Karpas-422 (cell line): ENCODE measurements around the gene SGMS1. TPM values are rescaled to one million over a fixed set of nuclear protein-coding genes. Genes with fewer than 3 reads are reported as not detected.
"Not testable (repeated sequence)": the region's sequence is repeated elsewhere in the genome, so short reads cannot be mapped to it uniquely, and the experiment has no call there.

Experiments
- DNase-seq: peaks from one replicate; pipeline ENCODE4 v3.0.0-alpha.2; 2015
- H2AFZ ChIP-seq: fragments of 200-600 bp; sonication (generic); 2 replicates; pipeline ENCODE4 v1.6.1; 2014; ENCODE audit warnings: antibody characterized with exemption, low read length, mixed read lengths
- H3K27ac ChIP-seq: fragments of 200-600 bp; sonication (generic); 2 replicates; pipeline ENCODE4 v1.5.1; 2014; ENCODE audit warnings: mild to moderate bottlenecking, low read length, moderate library complexity
- H3K27me3 ChIP-seq: fragments of 200-600 bp; sonication (generic); 2 replicates; pipeline ENCODE4 v1.6.1; 2014; ENCODE audit warnings: low read length, mixed read lengths
- H3K36me3 ChIP-seq: fragments of 200-600 bp; sonication (generic); 2 replicates; pipeline ENCODE4 v1.6.1; 2014; ENCODE audit warnings: low read length, mixed read lengths; ENCODE audit not compliant: insufficient read depth
- H3K4me1 ChIP-seq: fragments of 200-600 bp; sonication (generic); 2 replicates; pipeline ENCODE4 v1.6.1; 2014; ENCODE audit warnings: mild to moderate bottlenecking, low read length, mixed read lengths
- H3K4me2 ChIP-seq: fragments of 200-600 bp; sonication (generic); 2 replicates; pipeline ENCODE4 v1.6.1; 2014; ENCODE audit warnings: low read length, low read depth, mild to moderate bottlenecking; ENCODE audit not compliant: poor library complexity, severe bottlenecking
- H3K4me3 ChIP-seq: fragments of 200-600 bp; sonication (generic); 2 replicates; pipeline ENCODE4 v1.5.1; 2014; ENCODE audit warnings: mild to moderate bottlenecking, antibody characterized with exemption, low read length, mixed read lengths
- H3K79me2 ChIP-seq: fragments of 200-600 bp; sonication (generic); 2 replicates; pipeline ENCODE4 v1.6.1; 2014; ENCODE audit warnings: mild to moderate bottlenecking, low read length, mixed read lengths
- H3K9ac ChIP-seq: fragments of 200-600 bp; sonication (generic); 2 replicates; pipeline ENCODE4 v1.6.0; 2014; ENCODE audit warnings: low read length
- H3K9me2 ChIP-seq: fragments of 200-600 bp; sonication (generic), shearing (Covaris generic); replicated peaks from 2 replicates; pipeline ENCODE4 v1.6.0; 2014; ENCODE audit warnings: mild to moderate bottlenecking, low read length, moderate library complexity; ENCODE audit not compliant: insufficient read depth
- H3K9me3 ChIP-seq: fragments of 300-700, 200-600 bp; sonication (generic); 2 replicates; pipeline ENCODE4 v1.6.1; 2014; ENCODE audit warnings: low read length, mixed read lengths
- H4K20me1 ChIP-seq: fragments of 200-600 bp; sonication (generic); 2 replicates; pipeline ENCODE4 v1.6.1; 2014; ENCODE audit warnings: mild to moderate bottlenecking, antibody characterized with exemption, low read length, low read depth; ENCODE audit not compliant: insufficient read depth
- total RNA-seq: library from RNA; depleted of rRNA; stranded (reverse); fragments of >200 nt; shearing (Covaris generic); gene quantifications from 2 replicates; pipeline ENCODE4 v1.2.3, GENCODE V29; 2014; ENCODE audit warnings: low replicate concordance

SGMS1 gene
- total RNA-seq, 1 experiment from 2014 or later = 2.9 TPM

GRCh38 chr10:50501924-50502452 is 121.8 kb downstream of the SGMS1 start:
- no peaks in the 10 kb centered on the region for H3K27me3 ChIP-seq
- H4K20me1 ChIP-seq = 0 out of 2 replicates have a peak, but pooled peaks cover 4% of the 10 kb centered on the region
- no peaks in the 10 kb centered on the region for H3K9me2 ChIP-seq
- H3K4me3 ChIP-seq = no peak overlapping the region
- H3K36me3 ChIP-seq = no peaks in the 10 kb centered on the region
- no peaks in the 10 kb centered on the region for H3K4me1 ChIP-seq
- H3K4me2 ChIP-seq = no peak overlapping the region
- H2AFZ ChIP-seq = no peak overlapping the region
- H3K9me3 ChIP-seq = no peaks in the 10 kb centered on the region
- H3K27ac ChIP-seq = no peak overlapping the region
- no peak overlapping the region for H3K9ac ChIP-seq
- DNase-seq = no peak
- H3K79me2 ChIP-seq = no peaks in the 10 kb centered on the region

GRCh38 chr10:50501478-50501877 is 122.3 kb downstream of the SGMS1 start:
- Histone ChIP-seq H3K36me3 (no peaks in the 10 kb centered on the region), H3K27ac (no peak overlapping the region), H4K20me1 (0 out of 2 replicates have a peak, but pooled peaks cover 4% of the 10 kb centered on the region), H2AFZ (no peak overlapping the region), H3K9me3 (no peaks in the 10 kb centered on the region), H3K27me3 (no peaks in the 10 kb centered on the region), H3K9me2 (no peaks in the 10 kb centered on the region), H3K4me3 (no peak overlapping the region), H3K79me2 (no peaks in the 10 kb centered on the region), H3K4me1 (no peaks in the 10 kb centered on the region), H3K4me2 (no peak overlapping the region), H3K9ac (no peak overlapping the region)
- DNase-seq = no peak

GRCh38 chr10:50498465-50498864 is 125.3 kb downstream of the SGMS1 start:
- Histone ChIP-seq H3K36me3 (no peaks in the 10 kb centered on the region), H3K4me1 (no peaks in the 10 kb centered on the region), H3K27ac (no peak overlapping the region), H3K4me3 (no peak overlapping the region), H4K20me1 (no peaks in the 10 kb centered on the region), H3K79me2 (no peaks in the 10 kb centered on the region), H3K9me3 (no peaks in the 10 kb centered on the region), H2AFZ (no peak overlapping the region), H3K27me3 (no peaks in the 10 kb centered on the region), H3K9ac (no peak overlapping the region), H3K4me2 (no peak overlapping the region), H3K9me2 (no peaks in the 10 kb centered on the region)
- DNase-seq = no peak

- H3K4me3 ChIP-seq = no peak overlapping the region
- no peak overlapping the region for H2AFZ ChIP-seq
- H3K4me1 ChIP-seq = no peaks in the 10 kb centered on the region
- H3K36me3 ChIP-seq = no peaks in the 10 kb centered on the region
- no peaks in the 10 kb centered on the region for H3K9me3 ChIP-seq
- H3K9ac ChIP-seq = no peak overlapping the region
- H4K20me1 ChIP-seq = no peaks in the 10 kb centered on the region
- no peak overlapping the region for H3K27ac ChIP-seq
- no peak for DNase-seq
- no peaks in the 10 kb centered on the region for H3K9me2 ChIP-seq
- no peaks in the 10 kb centered on the region for H3K27me3 ChIP-seq
- H3K4me2 ChIP-seq = no peak overlapping the region
- no peaks in the 10 kb centered on the region for H3K79me2 ChIP-seq
Observed at GRCh38 chr10:50497758-50498157, 126.0 kb downstream of the SGMS1 start.

GRCh38 chr10:50496228-50496627 is 127.5 kb downstream of the SGMS1 start:
- H3K27ac ChIP-seq = no peak overlapping the region
- H3K27me3 ChIP-seq = no peaks in the 10 kb centered on the region
- H3K9me2 ChIP-seq = no peaks in the 10 kb centered on the region
- no peaks in the 10 kb centered on the region for H3K4me1 ChIP-seq
- no peak overlapping the region for H3K9ac ChIP-seq
- H3K4me2 ChIP-seq = no peak overlapping the region
- no peak overlapping the region for H3K4me3 ChIP-seq
- no peaks in the 10 kb centered on the region for H3K9me3 ChIP-seq
- H2AFZ ChIP-seq = no peak overlapping the region
- no peaks in the 10 kb centered on the region for H4K20me1 ChIP-seq
- no peak for DNase-seq
- H3K79me2 ChIP-seq = no peaks in the 10 kb centered on the region
- no peaks in the 10 kb centered on the region for H3K36me3 ChIP-seq

GRCh38 chr10:50490241-50490640 is 133.5 kb downstream of the SGMS1 start:
- H3K9me3 ChIP-seq = no peaks in the 10 kb centered on the region
- H3K36me3 ChIP-seq = no peaks in the 10 kb centered on the region
- no peaks in the 10 kb centered on the region for H3K27me3 ChIP-seq
- H3K27ac ChIP-seq = no peak overlapping the region
- no peak overlapping the region for H3K4me2 ChIP-seq
- no peaks in the 10 kb centered on the region for H3K9me2 ChIP-seq
- no peaks in the 10 kb centered on the region for H3K79me2 ChIP-seq
- no peaks in the 10 kb centered on the region for H4K20me1 ChIP-seq
- no peaks in the 10 kb centered on the region for H3K4me1 ChIP-seq
- DNase-seq = no peak
- no peak overlapping the region for H3K9ac ChIP-seq
- no peak overlapping the region for H3K4me3 ChIP-seq
- H2AFZ ChIP-seq = no peak overlapping the region

GRCh38 chr10:50484550-50484949 is 139.2 kb downstream of the SGMS1 start:
- H3K9me2 ChIP-seq, H3K27ac ChIP-seq, H2AFZ ChIP-seq, H3K9me3 ChIP-seq, H3K4me1 ChIP-seq, H3K36me3 ChIP-seq, H3K4me3 ChIP-seq, H3K4me2 ChIP-seq, H4K20me1 ChIP-seq, H3K27me3 ChIP-seq, H3K79me2 ChIP-seq, DNase-seq, H3K9ac ChIP-seq: not testable (repeated sequence)

GRCh38 chr10:50480054-50481007 is 143.4 kb downstream of the SGMS1 start:
- DNase-seq = no peak
- Histone ChIP-seq H3K27ac (no peak overlapping the region), H3K9ac (no peak overlapping the region), H4K20me1 (no peaks in the 10 kb centered on the region), H3K36me3 (no peaks in the 10 kb centered on the region), H3K79me2 (no peaks in the 10 kb centered on the region), H2AFZ (no peak overlapping the region), H3K4me2 (no peak overlapping the region), H3K9me3 (no peaks in the 10 kb centered on the region), H3K4me1 (no peaks in the 10 kb centered on the region), H3K4me3 (no peak overlapping the region), H3K9me2 (no peaks in the 10 kb centered on the region), H3K27me3 (no peaks in the 10 kb centered on the region)
